GM21619 (cell line): ENCODE results near the gene PADI1.

Experiments used
- ATAC-seq: cut with Tn5 transposase; IDR thresholded peaks from one replicate; pipeline ENCODE4 v1.9.1; 2021; ENCODE audit not compliant: unreplicated experiment

The PADI1 gene

DNA sequence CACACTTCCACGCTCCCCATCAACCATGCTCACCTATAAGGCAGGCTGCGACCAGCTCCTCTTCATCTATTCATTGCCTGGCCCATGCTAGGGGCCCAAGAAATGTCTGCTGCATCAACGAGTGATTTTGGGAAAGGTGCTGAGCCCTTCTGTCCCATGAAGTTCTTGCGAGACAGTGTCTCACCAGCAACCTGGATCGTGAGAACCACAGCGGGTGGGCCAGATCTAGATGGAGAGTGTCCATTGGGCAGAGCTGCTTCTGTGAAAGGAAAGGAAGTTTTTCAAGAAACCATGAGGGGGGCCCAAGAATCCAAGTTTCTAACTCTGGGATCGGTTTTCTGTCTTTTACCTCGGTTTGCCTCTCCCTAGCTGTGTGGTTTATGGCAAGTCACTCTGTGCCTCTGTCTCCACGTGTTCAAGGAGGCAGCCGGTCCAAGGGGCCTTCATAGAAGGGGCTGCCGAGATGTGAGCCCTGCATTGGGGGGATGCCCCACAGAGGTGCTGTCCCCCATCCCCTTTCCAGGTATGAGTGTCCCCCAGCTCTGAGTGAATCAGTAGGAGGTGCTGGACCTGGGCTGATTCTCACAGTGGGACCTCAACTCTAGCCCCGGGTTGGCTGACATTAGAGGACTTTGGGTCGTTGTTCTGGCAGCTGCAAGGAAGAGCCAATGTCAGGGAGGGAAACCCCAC, 8.3 kb upstream of the PADI1 start:
- ATAC-seq = no peak

DNA sequence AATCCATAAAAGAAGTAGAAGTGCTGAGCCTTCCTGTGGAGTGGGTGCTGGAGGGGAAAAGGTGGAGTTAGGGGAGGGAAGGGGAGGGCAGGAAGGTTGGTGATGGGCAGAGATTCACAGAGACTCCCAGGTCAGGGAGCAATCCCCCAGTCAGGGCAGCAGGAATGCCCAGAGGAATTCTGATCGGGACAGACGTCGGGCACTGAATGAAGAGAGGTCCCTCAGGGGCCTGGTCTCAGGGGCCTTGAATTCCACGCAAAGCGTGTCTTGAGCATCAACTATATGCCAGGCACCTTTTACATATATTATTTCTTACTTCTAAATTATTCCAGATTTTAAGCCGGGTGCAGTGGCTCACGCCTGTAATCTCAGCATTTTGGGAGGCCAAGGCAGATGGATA, 7.2 kb upstream of the PADI1 start:
- no peak for ATAC-seq

DNA sequence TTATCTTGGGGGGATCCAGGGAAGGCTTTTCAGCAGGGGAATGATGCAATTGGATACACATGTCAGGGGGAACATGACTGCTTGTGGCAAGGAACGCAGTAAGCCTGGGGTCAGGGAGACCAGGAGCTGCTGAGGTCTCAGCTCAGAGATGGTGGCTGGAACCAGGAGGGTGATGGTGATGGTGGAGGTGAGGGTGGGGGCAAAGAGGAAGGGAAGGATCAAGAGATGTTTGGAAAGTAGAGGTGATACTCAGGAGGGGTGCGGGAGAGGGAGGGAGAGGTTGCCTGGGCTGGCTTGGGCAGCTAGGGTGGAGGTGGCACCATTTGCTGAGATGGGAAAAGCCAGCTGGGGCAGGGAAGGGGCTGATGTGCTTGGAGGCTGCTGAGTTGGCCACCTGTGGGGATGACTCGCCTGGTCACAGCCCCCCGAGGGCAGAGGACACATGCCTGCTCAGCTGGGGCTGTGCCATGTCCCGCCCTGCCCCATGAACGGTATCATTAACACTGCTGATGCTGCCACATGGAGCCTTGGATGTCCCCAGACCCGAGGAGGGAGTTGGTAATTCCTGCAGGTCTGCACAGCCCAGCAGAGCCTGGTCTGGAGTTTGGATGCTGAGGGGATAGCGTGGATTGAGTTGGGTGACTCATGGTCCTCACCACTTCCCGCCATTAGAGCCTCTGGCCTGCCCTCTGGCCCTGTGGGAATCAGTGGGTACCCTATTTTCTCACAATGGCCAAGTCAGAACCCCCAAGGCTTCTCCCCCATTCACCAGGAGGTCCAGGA, 6.3 kb upstream of the PADI1 start:
- ATAC-seq = no peak

DNA sequence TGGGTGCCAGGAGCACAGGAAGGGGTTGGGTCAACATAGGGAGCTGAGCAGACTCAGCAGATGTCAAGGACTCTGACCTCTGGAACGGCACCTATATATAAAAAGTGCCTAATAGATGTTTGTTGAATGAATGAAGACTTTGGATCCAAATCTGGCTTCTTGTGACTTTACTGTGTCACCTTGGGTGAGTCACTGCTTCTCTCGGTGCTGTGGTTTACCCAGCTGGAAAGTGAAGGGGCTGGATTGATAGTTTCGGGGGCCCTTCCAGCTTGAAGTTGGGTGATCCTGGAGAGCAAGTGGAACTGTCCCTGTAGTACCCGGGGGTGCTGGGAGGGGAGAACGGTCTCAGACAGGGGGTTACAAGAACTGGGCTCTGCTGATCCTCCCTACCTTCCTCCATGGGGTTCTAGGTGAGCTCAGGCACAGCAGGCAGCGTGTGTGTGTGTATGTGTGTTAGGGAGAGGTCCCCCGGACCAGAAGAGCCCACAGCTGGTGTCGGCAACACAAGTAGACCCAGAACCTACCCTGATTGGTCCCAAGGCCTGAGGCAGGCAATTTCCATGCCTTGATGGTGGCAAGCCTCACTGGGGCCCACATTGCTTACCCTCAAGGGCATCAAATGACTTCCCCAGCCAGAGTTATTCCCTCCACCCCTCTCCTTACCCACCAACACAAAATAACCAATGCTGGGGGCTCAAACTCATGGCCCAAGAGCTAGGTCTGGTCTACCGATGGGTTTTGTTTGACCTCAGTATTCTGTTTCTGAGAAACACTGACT, 5.5 kb upstream of the PADI1 start:
- no peak for ATAC-seq

DNA sequence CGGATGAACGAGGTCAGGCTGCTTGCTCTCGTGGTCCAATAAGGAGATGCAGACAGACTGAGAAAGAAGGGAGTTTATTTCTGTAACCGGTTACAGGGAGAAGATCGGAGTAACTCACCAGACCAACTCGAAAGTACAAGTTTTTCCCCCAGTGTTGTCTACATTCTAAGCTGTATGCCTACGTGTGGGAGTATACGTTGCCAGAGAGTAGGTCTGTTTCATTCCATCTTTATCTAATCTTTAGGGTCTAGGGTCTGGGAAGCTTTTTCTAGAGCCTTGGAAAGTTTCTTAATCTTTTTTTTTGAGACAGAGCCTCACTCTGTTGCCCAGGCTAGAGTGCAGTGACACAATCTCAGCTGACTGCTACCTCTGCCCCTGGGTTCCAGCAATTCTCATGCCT, 4.7 kb upstream of the PADI1 start:
- ATAC-seq = no peak

DNA sequence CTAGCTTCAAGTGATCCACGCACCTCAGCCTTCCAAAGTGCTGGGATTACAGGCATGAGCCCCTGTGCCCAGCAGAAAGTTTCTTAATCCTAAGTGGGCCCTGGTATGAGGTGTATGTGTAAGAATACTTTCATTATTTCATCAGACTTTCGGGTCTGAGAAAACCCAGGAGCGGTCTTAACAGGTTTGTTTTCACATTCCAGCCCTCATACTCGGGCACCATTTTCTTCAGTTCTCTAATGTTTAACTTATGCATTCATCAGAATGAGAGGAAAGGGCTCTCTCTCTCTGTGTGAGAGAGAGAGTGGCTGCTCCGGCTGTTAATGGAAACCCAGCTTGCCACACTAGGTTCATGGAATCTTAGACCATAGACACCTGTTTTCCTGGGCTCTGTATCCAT, 4.2 kb upstream of the PADI1 start:
- ATAC-seq = no peak

DNA sequence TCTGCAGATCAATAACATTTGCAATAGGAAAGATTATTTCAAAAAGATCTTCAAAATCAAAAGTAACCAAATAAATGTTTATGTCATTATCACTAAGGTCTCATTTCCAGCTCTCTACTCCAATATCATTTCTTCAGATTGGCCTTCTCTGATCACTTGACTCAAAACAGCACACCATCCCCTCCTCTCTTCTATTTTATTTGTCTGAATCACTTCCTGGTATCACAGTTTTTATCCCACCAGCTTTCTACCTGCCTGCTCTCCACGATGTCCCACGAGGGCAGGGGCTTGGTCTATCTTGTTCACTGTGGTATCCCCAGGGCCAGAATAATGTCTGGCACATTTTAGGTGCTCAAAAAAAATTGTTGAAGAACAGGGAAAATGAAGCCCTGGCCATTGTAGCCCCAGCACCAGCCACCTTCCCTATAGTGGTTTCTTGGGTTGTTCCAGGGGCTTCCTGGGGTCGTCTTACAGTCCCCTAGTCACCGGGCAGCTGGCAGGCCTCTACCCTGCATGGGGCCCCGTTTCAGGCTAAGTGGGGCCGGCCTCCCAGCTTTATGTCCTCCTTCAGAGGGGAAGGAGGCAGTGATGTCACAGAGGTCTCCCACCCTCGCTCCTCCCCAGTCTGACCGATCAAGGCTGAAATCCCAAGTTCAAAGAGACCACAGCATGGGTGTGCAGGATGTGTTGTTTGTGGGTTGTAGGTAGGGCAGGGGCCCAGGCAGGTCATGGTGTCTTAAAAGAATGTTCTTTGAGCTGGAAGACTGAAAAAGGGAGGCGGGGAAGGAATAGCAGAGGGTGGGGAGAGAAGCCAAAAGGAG, 3.5 kb upstream of the PADI1 start:
- ATAC-seq = no peak

DNA sequence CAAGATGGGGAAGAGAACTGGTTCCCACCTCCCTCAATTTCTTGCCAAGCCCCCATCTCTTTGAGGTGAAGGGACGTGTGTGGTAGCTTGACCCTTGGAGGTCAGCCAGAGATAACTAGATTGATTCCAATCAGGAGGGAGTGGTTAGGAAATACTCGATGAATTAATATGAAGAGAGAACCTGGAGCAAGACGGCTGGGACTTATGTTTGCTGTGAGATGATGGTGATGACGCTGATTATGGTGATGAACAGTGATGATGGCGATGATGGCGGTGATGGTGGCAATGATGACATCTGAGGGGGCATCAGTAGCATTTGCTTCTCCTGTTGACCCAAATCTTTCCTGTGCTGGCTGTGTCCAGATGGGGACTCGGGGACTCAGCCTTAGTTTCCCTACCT, 724 bp downstream of the PADI1 start:
- no peak for ATAC-seq

DNA sequence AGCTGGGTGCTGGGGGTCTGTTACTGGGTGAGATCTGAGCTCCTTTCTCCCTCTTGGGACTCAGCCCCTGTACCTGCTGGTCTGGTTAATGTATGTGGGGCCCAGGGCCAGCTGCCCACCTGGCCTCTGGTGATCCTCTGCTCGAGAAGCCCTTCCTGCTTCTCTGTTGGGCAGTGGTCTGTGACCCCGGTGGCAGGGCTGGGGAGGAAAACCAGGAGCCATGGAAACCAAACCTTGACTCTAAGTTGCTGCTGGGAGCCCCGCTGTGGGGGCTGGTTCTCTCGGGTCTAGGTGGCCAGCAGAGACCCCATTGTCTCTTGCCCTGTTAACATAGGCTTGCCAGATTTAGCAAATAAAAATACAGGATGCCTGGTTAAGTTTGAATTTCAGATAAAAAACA, 1.3 kb downstream of the PADI1 start:
- ATAC-seq = no peak

DNA sequence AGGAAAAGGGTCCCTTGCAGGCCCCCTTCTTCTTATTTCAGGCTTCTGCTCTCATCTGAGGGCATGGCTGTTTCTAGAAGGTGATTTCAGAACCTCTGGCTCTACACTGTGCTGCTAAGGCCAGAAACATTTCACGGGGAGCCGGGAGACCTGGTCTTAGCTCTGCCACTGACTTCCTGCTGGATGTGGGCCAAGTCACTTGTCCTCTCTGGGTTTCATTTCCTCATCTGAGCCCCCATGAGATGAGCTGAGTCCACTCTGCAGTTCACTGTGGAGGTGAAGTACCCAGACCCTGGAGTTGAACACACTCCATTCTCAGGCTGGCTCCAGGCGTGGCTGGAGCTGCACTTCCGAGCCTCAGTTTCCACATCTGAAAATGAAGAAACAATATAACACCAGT, 2.1 kb downstream of the PADI1 start:
- ATAC-seq = peak; percentile 63

DNA sequence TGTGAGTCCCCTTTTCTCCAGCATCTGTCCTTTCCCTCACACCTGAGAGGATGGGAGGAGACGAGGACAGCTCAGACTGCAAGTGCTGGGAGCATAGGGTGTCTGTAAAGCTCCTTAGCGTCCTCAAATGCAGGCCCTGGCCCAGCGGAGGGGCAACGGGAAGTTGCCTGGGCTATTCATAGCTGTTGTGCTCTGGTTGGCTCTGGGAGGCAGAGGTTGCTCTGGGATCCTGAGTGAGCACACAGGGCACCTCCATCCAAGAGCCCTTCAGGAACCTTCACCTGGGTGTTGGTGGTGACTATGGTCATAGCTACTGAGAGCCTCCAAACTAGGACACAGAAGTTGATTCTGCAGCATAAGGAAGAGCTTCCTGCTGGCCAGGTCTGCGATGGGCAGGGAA, 2.6 kb downstream of the PADI1 start:
- no peak for ATAC-seq

DNA sequence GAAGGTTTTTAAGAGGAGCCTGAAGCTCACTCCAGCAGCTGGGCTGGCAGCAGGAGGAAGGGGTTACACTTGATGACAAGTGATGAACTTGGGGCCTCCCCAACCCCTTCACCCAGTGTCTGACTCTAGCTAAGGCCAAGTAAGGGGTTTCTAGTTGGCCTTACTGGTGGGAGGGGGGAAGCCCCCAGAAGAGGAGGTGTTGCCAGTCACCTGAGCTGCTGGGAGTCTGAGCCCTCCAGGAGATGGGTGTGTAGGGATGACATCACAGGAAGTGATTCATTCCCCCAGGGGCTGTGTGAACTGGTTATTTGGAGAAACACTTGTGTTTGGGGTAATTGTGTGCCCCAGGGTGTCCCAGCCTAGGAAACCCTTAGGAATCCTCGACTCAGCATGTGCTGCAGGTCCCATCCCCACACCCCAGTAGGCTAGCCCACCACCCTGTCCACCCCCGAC, 3.1 kb downstream of the PADI1 start:
- peak; percentile 73 for ATAC-seq

DNA sequence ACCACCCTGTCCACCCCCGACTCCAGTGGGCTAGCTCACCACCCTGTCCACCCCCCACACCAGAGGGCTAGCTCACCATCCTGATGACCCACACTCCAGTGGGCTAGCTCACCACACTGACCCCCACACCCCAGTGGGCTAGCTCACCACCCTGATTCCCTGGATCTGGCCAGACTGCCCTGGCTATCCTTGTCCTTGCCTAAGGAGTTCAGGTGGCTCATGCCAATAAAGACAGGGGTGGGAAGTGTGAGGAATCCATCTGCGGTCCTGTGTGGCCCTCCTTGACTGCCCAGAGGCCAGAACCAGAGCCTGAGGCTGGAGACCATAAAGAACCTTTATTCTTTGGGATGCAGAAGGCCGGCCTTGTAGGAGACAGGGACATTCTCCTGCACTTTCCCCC, 3.6 kb downstream of the PADI1 start:
- no peak for ATAC-seq

DNA sequence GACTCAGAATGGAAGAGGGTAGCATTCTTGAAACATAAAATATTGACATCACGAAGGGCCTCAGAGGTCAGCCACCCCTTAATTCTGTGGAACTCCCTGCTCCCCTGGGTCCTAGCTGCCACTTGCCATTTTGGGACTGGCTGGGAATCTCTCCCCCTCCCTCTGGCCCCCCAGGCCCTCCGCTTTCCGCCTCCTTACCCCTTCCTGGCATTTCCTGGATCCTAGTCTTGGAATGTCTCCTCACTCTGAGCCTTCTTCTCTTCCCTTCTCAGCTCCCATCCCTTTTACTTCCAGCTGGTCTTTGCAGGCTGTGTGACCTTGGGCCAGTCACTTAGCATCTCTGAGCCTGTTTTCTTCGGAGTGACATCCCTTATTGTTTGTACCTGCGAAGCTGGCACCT, 4.5 kb downstream of the PADI1 start:
- no peak for ATAC-seq

DNA sequence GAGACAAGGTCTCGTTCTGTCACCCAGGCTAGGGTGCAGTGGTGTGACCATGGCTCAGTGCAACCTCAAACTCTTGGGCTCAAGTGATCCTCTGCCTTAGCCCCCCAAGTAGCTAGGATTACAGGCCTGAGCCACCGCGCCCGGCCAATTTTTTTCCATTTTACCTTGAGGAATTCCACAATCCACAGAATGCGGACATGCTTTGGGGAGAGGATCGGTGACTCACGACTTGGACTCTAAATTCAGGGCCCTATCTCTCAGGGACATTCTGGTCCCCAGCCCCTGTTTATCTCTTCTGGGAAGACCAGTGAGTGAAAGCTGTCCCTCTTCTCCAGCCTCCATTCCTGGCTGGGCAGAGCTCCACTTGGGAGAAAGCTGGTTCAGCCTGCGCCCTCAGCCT, 5.2 kb downstream of the PADI1 start:
- no peak for ATAC-seq

DNA sequence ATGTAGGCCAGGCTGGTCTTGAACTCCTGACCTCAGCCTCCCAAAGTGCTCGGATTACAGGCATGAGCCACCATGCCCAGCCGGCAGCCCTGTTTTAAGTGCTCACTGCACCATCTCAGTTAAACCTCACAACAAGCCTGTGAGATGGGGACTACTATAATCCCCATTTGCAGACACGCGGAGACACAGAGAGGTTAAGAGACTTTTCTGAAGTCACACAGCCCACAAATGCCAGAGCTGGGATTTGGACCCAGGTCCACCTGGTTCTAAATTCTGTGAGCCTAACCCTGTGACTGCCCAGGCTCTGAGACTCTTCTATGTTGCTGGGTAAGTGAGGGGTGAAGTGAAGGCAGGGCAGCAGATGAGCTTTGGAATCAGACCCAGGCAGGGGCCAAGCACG, 6.4 kb downstream of the PADI1 start:
- ATAC-seq = no peak

DNA sequence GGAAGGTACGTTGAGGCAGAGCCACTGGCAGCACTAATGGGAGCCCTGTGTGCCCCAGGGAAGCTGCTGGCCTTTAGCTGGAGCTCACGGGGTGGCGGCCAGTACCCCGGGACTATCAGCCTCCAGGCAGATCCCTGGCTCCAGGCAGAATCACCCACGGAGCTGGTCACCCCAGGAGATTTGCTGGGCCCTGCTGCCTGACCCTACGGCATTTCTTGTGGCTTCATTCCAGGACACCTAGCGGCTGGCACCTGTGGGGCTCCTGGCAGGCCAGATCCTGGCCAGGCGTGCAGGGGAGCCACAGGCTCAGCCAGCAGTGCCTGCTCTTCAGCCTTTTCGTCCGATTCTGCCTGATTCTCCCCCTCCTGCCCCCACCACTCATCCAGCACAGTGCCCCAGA, 7.1 kb downstream of the PADI1 start:
- ATAC-seq = no peak

DNA sequence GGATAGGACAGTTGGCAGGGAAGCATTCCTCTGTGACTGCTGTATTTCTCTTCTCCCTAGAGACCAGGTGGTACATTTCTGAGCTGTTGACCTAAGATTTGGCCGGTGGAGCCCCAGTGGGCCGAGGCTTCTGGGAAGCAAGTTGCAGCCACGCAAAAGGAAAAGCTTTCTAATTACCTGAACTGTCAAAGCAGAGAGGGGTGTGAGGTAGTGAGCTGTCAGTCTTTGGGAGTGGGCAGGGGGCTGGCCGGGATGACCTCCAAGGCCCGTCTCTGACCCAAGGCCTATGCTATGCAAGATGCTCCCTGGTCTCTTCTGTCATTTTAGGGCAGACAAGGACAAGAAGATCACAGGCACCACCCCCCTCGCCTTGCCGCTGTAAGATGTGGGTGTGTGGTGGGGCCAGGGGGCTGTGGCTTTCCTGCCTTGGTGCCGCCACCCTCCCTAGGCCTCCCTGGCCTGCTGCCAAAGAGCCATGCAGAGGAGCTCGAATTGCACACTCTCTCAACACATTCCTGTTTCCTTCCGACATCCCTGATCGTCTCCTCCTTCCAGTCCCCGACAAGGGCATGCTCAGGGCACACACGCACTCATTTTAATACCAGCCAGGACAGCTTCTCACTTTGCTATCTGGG, 7.7 kb downstream of the PADI1 start:
- no peak for ATAC-seq

DNA sequence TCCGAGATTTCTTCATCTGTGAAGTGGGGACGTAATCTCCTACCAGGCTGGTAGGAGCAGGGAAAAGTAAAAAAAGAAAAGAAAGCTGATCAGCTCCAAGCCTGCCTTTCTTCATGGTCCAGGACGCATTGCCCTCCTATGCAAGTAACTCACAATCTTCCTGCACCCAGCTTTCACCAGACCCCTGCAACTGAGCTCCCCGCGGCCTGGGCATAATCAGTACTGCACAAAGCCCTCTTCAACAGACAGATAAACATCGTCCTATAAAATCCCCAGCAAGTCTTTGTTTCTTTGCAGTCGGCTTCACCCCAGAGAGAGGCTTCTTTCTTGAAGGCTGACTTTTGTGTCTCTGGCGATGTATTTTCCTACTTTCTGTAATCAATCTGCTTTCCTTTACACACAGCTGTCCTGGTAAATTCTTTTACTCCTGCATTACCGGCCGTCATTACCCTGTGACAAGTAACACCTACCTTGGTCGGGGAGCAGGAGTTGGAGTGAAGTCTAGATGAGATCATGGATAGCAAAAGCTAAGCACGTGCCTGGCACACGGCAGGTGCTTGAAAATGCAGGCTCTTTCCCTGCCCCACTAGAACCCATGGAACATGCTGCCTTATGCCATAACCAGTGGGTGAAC, 8.3 kb downstream of the PADI1 start:
- no peak for ATAC-seq

DNA sequence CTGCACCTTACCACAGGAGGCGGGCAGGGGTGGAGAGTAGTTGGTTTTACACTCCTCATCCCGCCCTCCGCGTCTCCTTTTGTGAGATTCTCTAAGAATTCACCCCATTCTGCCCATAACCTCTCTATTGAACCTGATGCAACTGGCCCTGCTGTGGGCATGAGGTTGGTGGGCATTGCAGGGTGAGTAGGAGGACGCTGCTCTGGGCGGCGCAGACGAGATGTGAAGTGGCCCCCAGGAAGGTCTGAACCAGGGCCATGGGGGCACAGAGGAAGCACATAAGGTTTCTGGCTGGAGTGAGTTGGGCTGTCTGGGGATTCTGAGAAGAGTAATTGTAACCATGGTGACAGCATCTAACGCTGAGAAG, 8.8 kb downstream of the PADI1 start:
- no peak for ATAC-seq
